HG02870 (cell line): ENCODE results near the gene BGN.
A peak's percentile ranks its signal among the peaks of the same experiment; 100 is the strongest.

ENCODE experiments used
- ATAC-seq: cut with Tn5 transposase; IDR thresholded peaks from one replicate; pipeline ENCODE4 v1.9.1; 2021; ENCODE audit warnings: mild to moderate bottlenecking, moderate library complexity; ENCODE audit not compliant: unreplicated experiment

Gene BGN

GRCh38 chrX:153502796-153503195, 8.0 kb downstream of the BGN start:
- no peak for ATAC-seq

- ATAC-seq = no peak
Measured at GRCh38 chrX:153504445-153505016, 9.8 kb downstream of the BGN start.

- no peak for ATAC-seq
Measured at GRCh38 chrX:153505361-153505760, 10.6 kb downstream of the BGN start.

- ATAC-seq = peak; percentile 85
Measured at GRCh38 chrX:153507484-153508178, 12.9 kb downstream of the BGN start.

GRCh38 chrX:153509592-153509991, 14.8 kb downstream of the BGN start:
- ATAC-seq = no peak

GRCh38 chrX:153510383-153510782, 15.6 kb downstream of the BGN start:
- no peak for ATAC-seq

- no peak for ATAC-seq
Measured at GRCh38 chrX:153511784-153512500, 17.2 kb downstream of the BGN start.

GRCh38 chrX:153512501-153512893, 17.7 kb downstream of the BGN start:
- ATAC-seq = no peak

- no peak for ATAC-seq
Measured at GRCh38 chrX:153513265-153513664, 18.5 kb downstream of the BGN start.

- ATAC-seq = no peak
Measured at GRCh38 chrX:153514259-153514658, 19.5 kb downstream of the BGN start.

- ATAC-seq = no peak
Measured at GRCh38 chrX:153515435-153515834, 20.7 kb downstream of the BGN start.

GRCh38 chrX:153516073-153516472, 21.3 kb downstream of the BGN start:
- no peak for ATAC-seq

GRCh38 chrX:153517423-153517822, 22.6 kb downstream of the BGN start, which contains the start of gene ATP2B3:
ATP2B3 (plus strand) TSS chrX:153517642; CDS start chrX:153536248, 18,606 bp downstream.
- no peak for ATAC-seq

- ATAC-seq = no peak
Measured at GRCh38 chrX:153517946-153518834, 23.4 kb downstream of the BGN start.

GRCh38 chrX:153519569-153520286, 24.9 kb downstream of the BGN start:
- no peak for ATAC-seq

- ATAC-seq = no peak
Measured at GRCh38 chrX:153520287-153520917, 25.6 kb downstream of the BGN start.

- no peak for ATAC-seq
Measured at GRCh38 chrX:153521034-153521433, 26.3 kb downstream of the BGN start.

- ATAC-seq = no peak
Measured at GRCh38 chrX:153522259-153522658, 27.5 kb downstream of the BGN start.

GRCh38 chrX:153523269-153523668, 28.5 kb downstream of the BGN start:
- no peak for ATAC-seq

GRCh38 chrX:153524234-153524633, 29.5 kb downstream of the BGN start:
- ATAC-seq = no peak
